GM13977 (cell line): Measurements from ENCODE around the gene NHERF1.

Experiments used
- DNase-seq: peaks from one replicate; pipeline ENCODE4 v3.0.0; 2012; ENCODE audit warnings: low spot score
- in situ Hi-C: fragments of 300-500 bp; cut with MboI; formaldehyde crosslinking; loops from one replicate; pipeline ENCODE4 v1.12.0; 2022; ENCODE audit warnings: low sequenced_read_pairs, low pct_unique_long_range_greater_than_20kb, mixed read lengths, inconsistent platforms; ENCODE audit not compliant: unreplicated experiment
- TF ChIP-seq, protein P1 (sequence below): IDR thresholded peaks from 2 replicates; pipeline ENCODE4 v1.5.1; 2012; ENCODE audit warnings: mild to moderate bottlenecking, control low read depth; ENCODE audit not compliant: insufficient read depth; ENCODE audit errors: extremely low read depth, missing control alignments

NHERF1 gene

DNA sequence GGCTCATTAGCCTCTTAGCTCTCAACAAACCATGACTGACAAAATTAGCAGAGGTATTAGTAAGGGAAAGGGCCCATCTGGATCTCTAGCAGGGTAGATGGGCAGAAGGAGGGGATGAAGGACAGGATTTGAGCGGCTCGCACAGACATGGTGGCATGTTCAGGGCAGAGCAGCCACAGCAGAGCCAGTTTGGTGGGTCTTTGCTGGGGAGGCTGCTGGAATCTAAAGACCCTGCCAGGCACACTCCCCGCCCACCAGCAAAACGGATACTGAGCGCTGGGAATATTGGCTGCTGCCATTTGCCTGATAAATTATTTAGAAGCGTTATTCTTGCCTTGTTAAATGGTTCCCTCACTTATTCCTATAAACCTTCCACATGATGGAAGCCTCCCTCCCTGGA lies 48.4 kb downstream of the NHERF1 start:
- TF ChIP-seq, protein P1, sequence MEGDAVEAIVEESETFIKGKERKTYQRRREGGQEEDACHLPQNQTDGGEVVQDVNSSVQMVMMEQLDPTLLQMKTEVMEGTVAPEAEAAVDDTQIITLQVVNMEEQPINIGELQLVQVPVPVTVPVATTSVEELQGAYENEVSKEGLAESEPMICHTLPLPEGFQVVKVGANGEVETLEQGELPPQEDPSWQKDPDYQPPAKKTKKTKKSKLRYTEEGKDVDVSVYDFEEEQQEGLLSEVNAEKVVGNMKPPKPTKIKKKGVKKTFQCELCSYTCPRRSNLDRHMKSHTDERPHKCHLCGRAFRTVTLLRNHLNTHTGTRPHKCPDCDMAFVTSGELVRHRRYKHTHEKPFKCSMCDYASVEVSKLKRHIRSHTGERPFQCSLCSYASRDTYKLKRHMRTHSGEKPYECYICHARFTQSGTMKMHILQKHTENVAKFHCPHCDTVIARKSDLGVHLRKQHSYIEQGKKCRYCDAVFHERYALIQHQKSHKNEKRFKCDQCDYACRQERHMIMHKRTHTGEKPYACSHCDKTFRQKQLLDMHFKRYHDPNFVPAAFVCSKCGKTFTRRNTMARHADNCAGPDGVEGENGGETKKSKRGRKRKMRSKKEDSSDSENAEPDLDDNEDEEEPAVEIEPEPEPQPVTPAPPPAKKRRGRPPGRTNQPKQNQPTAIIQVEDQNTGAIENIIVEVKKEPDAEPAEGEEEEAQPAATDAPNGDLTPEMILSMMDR = no peak
- in situ Hi-C loops = no loop called here
- DNase-seq = no peak

DNA sequence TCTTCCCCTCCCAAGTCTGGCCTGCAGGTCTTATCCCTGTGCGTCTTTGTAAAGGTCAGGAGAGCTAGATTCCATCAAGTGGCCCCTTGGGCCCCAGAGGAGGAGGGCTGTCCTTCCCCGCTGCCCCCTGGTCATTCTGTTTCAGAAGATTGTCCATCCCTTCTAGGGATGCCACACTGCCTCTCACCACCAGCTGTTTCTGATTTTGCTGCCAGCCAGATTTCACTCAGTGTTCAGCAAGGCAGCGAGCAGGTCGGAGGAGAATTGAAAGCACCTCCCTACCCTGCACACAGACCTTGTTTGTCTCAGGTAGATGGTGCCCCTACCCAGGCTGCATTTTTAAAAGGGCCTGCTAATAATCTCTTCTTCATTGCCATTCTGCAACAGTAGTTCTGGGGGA lies 49.4 kb downstream of the NHERF1 start:
- no peak for DNase-seq
- TF ChIP-seq, protein P1 = no peak
- in situ Hi-C loops = no loop called here

DNA sequence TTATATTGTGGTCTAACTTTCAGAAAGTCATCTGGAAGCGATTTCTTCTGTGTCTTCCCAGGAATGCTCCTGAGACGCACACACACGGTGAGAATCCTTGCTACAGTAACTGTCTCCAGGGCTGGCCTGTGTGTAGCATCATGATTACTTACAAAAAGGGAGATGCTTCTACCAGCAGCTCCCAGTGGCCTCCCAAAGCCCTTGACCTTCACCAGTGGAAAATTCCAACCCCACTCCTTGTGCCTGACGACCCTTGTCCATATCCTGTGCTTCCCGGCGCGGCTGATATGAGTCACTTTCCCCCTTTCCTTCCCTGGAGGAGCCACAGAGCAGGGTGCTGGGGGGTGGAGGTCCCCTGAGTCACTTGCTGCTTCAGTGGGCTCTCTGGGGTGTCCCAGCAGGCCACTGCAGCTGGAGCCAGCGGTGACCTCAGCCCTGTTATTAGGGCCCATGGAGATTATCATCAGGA lies 49.8 kb downstream of the NHERF1 start:
- in situ Hi-C loops = no loop called here
- no peak for DNase-seq
- TF ChIP-seq, protein P1 = no peak

GRCh38 chr17:74799097-74799496 lies 50.7 kb downstream of the NHERF1 start:
- TF ChIP-seq, protein P1 = no peak
- in situ Hi-C loops = no loop called here
- DNase-seq = no peak

DNA sequence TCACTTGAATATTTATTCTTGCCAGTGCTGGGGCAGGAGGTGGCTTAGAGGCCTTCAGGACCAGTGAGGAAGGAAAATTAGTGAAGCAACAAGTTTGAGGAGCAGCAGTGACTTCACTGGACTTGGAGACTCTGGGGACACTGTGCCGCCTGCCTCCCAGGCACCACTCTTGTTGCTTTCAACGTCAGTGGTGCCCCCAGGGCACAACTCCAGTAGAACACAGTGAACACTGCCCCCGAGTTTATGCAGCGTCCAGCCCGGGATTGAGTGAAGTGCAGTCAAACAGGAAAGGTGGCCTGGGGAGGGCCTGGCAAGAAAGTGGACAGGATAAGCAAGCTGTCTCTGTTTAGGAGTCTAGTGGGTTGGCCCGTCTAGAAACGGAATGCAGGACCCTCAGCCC lies 52.1 kb downstream of the NHERF1 start:
- TF ChIP-seq, protein P1 = no peak
- no peak for DNase-seq
- in situ Hi-C loops = no loop called here

DNA sequence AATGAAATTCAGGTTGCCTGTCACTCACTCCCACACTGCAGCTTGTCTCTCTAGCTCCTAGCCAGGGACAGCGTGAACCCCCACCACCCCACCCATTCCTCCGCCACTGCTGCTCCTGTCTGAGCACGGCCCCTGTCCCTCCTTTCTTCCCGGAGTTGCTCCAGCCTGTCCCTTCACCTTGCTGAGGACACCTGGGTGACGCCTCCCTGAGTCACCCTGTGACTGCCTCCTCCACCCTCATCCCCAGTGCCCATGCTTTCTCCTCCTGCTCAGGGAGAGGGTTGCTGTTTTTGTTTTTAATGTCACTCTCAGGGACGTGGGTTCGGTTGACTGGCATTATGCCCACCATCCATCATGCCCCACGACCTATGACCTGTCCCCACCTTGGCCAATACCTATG lies 53.5 kb downstream of the NHERF1 start:
- TF ChIP-seq, protein P1 = no peak
- in situ Hi-C loops = no loop called here
- no peak for DNase-seq

- TF ChIP-seq, protein P1 = no peak
- DNase-seq = no peak
- in situ Hi-C loops = no loop called here
Measured at GRCh38 chr17:74803388-74803930, 55.0 kb downstream of the NHERF1 start.
